ENCODE data around the gene MAJIN. TPM values are rescaled to one million over a fixed set of nuclear protein-coding genes. Genes with fewer than 3 reads are reported as not detected.
A peak's percentile ranks its signal among the peaks of the same experiment; 100 is the strongest.

The MAJIN gene
- total RNA-seq, 1 donor from 2014 or later, result not detected

DNA sequence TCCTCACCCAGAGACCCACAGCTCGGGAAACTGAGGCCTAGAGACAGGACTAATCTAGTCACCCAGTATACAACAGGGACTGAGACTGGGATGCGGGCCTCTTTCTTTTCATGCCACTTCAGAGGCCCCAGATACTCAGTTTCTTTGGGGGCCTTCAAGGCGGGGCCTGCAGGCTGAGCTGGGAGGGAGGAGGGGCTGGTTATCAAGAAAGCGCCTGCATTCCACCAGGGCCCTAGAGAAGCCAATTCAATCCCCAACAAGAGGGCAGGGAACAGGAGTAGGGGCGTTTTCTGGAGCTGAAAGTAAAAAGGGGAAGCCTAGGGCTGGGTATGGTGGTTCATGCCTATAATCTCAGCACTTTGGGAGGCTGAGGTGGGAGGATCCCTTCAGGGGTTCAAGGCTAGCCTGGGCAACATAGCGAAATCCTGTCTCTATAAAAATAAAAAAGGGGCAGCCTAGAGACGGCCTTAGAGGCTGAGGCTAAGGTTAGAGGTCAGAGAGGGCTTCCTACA, 56.5 kb downstream of the MAJIN start:
- peaks cover 13% of the 10 kb centered on the region for H3K4me1 Mint-ChIP-seq (ENCODE audit: unreplicated experiment)
- H3K9me3 Mint-ChIP-seq, result no peaks in the 10 kb centered on the region
- no peaks in the 10 kb centered on the region for H3K36me3 Mint-ChIP-seq
- H3K27me3 Mint-ChIP-seq, result no peaks in the 10 kb centered on the region
- no peak for DNase-seq (ENCODE audit: extremely low spot score, unreplicated experiment)
- peak overlapping the region; percentile 92 for H3K4me3 Mint-ChIP-seq
- TF ChIP-seq, protein P1, sequence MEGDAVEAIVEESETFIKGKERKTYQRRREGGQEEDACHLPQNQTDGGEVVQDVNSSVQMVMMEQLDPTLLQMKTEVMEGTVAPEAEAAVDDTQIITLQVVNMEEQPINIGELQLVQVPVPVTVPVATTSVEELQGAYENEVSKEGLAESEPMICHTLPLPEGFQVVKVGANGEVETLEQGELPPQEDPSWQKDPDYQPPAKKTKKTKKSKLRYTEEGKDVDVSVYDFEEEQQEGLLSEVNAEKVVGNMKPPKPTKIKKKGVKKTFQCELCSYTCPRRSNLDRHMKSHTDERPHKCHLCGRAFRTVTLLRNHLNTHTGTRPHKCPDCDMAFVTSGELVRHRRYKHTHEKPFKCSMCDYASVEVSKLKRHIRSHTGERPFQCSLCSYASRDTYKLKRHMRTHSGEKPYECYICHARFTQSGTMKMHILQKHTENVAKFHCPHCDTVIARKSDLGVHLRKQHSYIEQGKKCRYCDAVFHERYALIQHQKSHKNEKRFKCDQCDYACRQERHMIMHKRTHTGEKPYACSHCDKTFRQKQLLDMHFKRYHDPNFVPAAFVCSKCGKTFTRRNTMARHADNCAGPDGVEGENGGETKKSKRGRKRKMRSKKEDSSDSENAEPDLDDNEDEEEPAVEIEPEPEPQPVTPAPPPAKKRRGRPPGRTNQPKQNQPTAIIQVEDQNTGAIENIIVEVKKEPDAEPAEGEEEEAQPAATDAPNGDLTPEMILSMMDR (conservative IDR thresholded peaks at IDR 0.05), result no peak
- H3K27ac Mint-ChIP-seq, result no peak overlapping the region

DNA sequence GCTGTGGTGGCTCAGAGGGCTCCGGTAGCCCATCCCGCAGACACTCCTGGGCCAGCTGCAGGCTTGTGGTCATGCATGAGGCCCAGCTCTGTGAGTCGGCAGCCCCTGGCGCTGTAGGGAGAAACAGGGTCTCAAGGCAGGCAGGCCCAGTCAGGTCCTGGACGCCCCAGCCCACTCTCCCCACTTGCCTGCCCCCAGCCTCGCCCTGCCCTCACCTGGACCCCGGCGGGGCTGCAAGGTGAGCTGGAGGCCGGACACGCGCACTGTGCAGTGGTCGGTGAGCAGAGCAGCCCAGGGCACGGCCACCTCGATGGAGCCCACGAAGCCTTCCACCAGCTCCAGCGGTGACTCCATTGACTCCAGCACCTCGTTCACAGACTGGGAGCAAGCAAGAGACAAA, 57.8 kb downstream of the MAJIN start:
- no peak for DNase-seq (ENCODE audit: extremely low spot score, unreplicated experiment)
- H3K4me3 Mint-ChIP-seq, result peak overlapping the region; percentile 46
- H3K9me3 Mint-ChIP-seq, result no peaks in the 10 kb centered on the region
- TF ChIP-seq, protein P1 (conservative IDR thresholded peaks at IDR 0.05), result no peak
- no peaks in the 10 kb centered on the region for H3K27me3 Mint-ChIP-seq
- H3K4me1 Mint-ChIP-seq (ENCODE audit: unreplicated experiment), result peaks cover 13% of the 10 kb centered on the region
- H3K27ac Mint-ChIP-seq, result no peak overlapping the region
- no peaks in the 10 kb centered on the region for H3K36me3 Mint-ChIP-seq

DNA sequence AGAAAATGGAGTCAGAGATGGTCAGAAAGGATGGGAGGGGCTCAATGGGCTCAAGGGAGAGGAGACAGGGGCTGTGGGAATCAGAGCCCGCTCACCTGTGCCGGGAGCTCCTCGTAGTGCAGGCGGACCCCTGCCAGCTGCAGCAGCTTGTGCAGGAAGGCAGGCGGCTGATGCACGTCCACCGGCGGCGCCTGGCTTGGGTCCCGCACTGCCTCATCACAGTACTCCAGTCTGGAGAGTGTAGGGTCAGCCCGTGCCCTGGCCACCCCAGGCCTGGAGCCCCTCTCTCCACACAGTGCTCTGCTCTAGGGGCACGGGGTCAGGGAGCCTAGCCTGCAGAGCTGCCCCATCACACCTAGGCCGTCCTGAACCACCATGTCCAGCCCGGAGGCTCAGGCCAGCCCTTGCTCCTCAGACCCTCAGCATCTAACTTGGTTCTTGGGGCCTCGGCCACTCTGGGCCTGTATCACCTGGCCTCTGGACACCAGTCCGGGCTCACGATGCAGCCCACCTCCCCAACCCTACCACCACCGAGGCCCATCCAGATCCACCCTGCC, 58.7 kb downstream of the MAJIN start:
- TF ChIP-seq, protein P1 (conservative IDR thresholded peaks at IDR 0.05), result no peak
- Mint-ChIP-seq H3K4me3 (no peak overlapping the region), H3K27ac (no peak overlapping the region), H3K27me3 (no peaks in the 10 kb centered on the region), H3K36me3 (no peaks in the 10 kb centered on the region), H3K4me1 (ENCODE audit: unreplicated experiment) (peaks cover 13% of the 10 kb centered on the region), H3K9me3 (no peaks in the 10 kb centered on the region)
- DNase-seq (ENCODE audit: extremely low spot score, unreplicated experiment), result no peak

DNA sequence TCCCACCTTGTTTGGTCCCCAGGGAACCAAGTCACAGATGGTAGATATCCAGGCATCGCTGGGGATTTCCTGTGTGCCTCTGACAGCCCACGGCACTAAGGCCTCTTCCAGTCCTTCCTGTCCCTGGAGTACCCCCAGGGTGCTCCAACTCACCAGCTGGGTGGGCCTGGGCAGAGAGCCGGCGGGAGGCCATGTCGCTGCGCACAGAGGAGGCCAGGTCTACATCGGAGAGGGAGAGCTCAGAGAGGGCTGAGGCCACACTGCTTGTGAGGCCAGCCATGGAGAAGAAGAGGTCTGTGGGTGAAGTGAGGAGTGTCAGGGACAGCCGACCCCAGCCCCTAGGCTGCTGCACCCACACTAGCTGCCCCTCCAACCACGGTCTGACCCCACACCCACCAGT, 60.2 kb downstream of the MAJIN start:
- peaks cover 4% of the 10 kb centered on the region for H3K36me3 Mint-ChIP-seq
- H3K4me1 Mint-ChIP-seq (ENCODE audit: unreplicated experiment), result peaks cover 4% of the 10 kb centered on the region
- H3K27me3 Mint-ChIP-seq, result no peaks in the 10 kb centered on the region
- H3K27ac Mint-ChIP-seq, result no peak overlapping the region
- TF ChIP-seq, protein P1 (conservative IDR thresholded peaks at IDR 0.05), result no peak
- no peak overlapping the region for H3K4me3 Mint-ChIP-seq
- no peak for DNase-seq (ENCODE audit: extremely low spot score, unreplicated experiment)
- H3K9me3 Mint-ChIP-seq, result no peaks in the 10 kb centered on the region

DNA sequence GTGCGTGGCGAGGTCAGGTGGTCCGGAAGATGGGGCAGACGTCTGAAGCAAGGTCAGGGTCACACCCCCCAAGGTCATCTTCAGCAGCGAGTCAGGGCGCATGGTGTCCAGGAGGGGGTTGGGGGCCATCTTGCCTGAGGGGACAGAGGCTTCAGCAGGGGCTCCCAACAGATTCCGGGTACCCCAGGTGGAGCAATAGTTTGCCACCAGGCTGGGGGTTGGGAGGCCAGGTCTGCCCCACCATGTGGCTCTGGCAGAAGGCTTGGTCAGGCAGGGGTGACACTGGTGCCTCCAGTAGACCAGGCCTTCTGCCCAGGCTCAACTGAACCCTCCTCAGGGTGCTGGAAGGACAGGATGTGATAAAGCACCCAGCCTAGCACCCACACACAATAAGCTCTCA, 60.8 kb downstream of the MAJIN start:
- H3K4me3 Mint-ChIP-seq, result no peak overlapping the region
- H3K27me3 Mint-ChIP-seq, result no peaks in the 10 kb centered on the region
- DNase-seq (ENCODE audit: extremely low spot score, unreplicated experiment), result no peak
- peaks cover 4% of the 10 kb centered on the region for H3K4me1 Mint-ChIP-seq (ENCODE audit: unreplicated experiment)
- TF ChIP-seq, protein P1 (conservative IDR thresholded peaks at IDR 0.05), result no peak
- H3K9me3 Mint-ChIP-seq, result no peaks in the 10 kb centered on the region
- H3K27ac Mint-ChIP-seq, result no peak overlapping the region
- peaks cover 4% of the 10 kb centered on the region for H3K36me3 Mint-ChIP-seq

Data from type B pancreatic cell (in vitro differentiated cells).